CD14-positive monocyte (primary cell): ENCODE measurements around the gene TAF11L6. TPM values are rescaled to one million over a fixed set of nuclear protein-coding genes. Genes with fewer than 3 reads are reported as not detected.
"Not testable (repeated sequence)": the region's sequence is repeated elsewhere in the genome, so short reads cannot be mapped to it uniquely, and the experiment has no call there.

Source experiments
- DNase-seq, 3 donors: peaks; one replicate each; pipeline ENCODE4 v3.0.0-alpha.2; 2011 to 2022
- H2AFZ ChIP-seq: 2 replicates; pipeline ENCODE4 v1.6.0; 2012; ENCODE audit warnings: mild to moderate bottlenecking, low read depth, low read length, inconsistent platforms; ENCODE audit not compliant: insufficient read depth, poor library complexity, severe bottlenecking
- H3K27ac ChIP-seq, 2 donors: 1 replicate in 1 of 2; 2 replicates in 1 of 2; pipeline ENCODE4 v1.5.1; 2012 to 2013; ENCODE audit warnings: low read length in 2 of 2, control low read depth in 1 of 2, inconsistent platforms in 1 of 2, low read depth in 1 of 2, mild to moderate bottlenecking in 1 of 2
- H3K27me3 ChIP-seq, 2 donors: one replicate each; pipeline versions ENCODE4 v1.6.0 to v1.6.1; 2011 to 2013; ENCODE audit warnings: low read length in 2 of 2; ENCODE audit not compliant: control insufficient read depth in 2 of 2, insufficient read depth in 2 of 2
- H3K36me3 ChIP-seq, 2 donors: replicated peaks in 1 of 2; 1 replicate in 1 of 2; 2 replicates in 1 of 2; pipeline versions ENCODE4 v1.5.1 to v1.6.1; 2012 to 2013; ENCODE audit warnings: low read length in 2 of 2, control low read depth in 1 of 2, inconsistent platforms in 1 of 2, mild to moderate bottlenecking in 1 of 2; ENCODE audit not compliant: insufficient read depth in 2 of 2, control insufficient read depth in 1 of 2
- H3K4me1 ChIP-seq, 2 donors: 1 replicate in 1 of 2; 2 replicates in 1 of 2; pipeline versions ENCODE4 v1.5.1 to v1.6.1; 2012 to 2013; ENCODE audit warnings: low read length in 2 of 2, control low read depth in 1 of 2, inconsistent platforms in 1 of 2, mild to moderate bottlenecking in 1 of 2, moderate library complexity in 1 of 2; ENCODE audit not compliant: insufficient read depth in 2 of 2, control insufficient read depth in 1 of 2
- H3K4me2 ChIP-seq: replicated peaks from 2 replicates; pipeline ENCODE3; 2012; ENCODE audit warnings: low read length, moderate library complexity, mild to moderate bottlenecking; ENCODE audit not compliant: poor library complexity, severe bottlenecking; ENCODE audit errors: extremely low read depth
- H3K4me3 ChIP-seq, 3 experiments: fragments of 200-600 bp in 1 of 3; sonication (generic) in 1 of 3; replicated peaks in 1 of 3; 1 replicate in 2 of 3; 2 replicates in 1 of 3; pipeline ENCODE4 v1.5.1; 2011 to 2013; ENCODE audit warnings: low read length in 3 of 3, mild to moderate bottlenecking in 3 of 3, control low read depth in 2 of 3, low read depth in 2 of 3, inconsistent platforms in 1 of 3, moderate library complexity in 1 of 3
- H3K79me2 ChIP-seq: 2 replicates; pipeline ENCODE4 v1.6.0; 2012; ENCODE audit warnings: mild to moderate bottlenecking, control low read depth, inconsistent platforms, low read length, moderate library complexity; ENCODE audit not compliant: insufficient read depth
- H3K9ac ChIP-seq: 2 replicates; pipeline ENCODE4 v1.6.0; 2017; ENCODE audit warnings: low read length, mild to moderate bottlenecking; ENCODE audit not compliant: insufficient read depth, poor library complexity, severe bottlenecking
- H3K9me3 ChIP-seq, 2 donors: replicated peaks in 1 of 2; 1 replicate in 1 of 2; 2 replicates in 1 of 2; pipeline versions ENCODE4 v1.5.1 to v1.6.1; 2012 to 2013; ENCODE audit warnings: low read length in 2 of 2, control low read depth in 1 of 2; ENCODE audit not compliant: control insufficient read depth in 1 of 2, insufficient read depth in 1 of 2
- H4K20me1 ChIP-seq: 2 replicates; pipeline ENCODE4 v1.6.0; 2012; ENCODE audit warnings: mild to moderate bottlenecking, low read length, control low read depth, moderate library complexity; ENCODE audit not compliant: insufficient read depth
- H3K27ac Mint-ChIP-seq, 7 donors: one replicate each; pipeline ENCODE4 v1.8.0; 2020; ENCODE audit warnings: mild to moderate bottlenecking in 7 of 7, mixed read lengths in 7 of 7, moderate library complexity in 6 of 7, inconsistent platforms in 2 of 7
- H3K27me3 Mint-ChIP-seq, 3 donors: one replicate each; pipeline ENCODE4 v1.8.0; 2021 to 2022; ENCODE audit warnings: low read depth in 3 of 3, mild to moderate bottlenecking in 3 of 3, mixed read lengths in 3 of 3, moderate library complexity in 3 of 3, inconsistent platforms in 1 of 3
- H3K36me3 Mint-ChIP-seq, 2 donors: one replicate each; pipeline ENCODE4 v1.8.0; 2020; ENCODE audit warnings: mixed read lengths in 2 of 2, inconsistent platforms in 1 of 2, mild to moderate bottlenecking in 1 of 2
- H3K4me1 Mint-ChIP-seq: one replicate; pipeline ENCODE4 v1.8.0; 2020; ENCODE audit warnings: mild to moderate bottlenecking, mixed read lengths
- H3K4me3 Mint-ChIP-seq, 2 donors: one replicate each; pipeline ENCODE4 v1.8.0; 2020; ENCODE audit warnings: mild to moderate bottlenecking in 2 of 2, mixed read lengths in 2 of 2, moderate library complexity in 1 of 2
- H3K9me3 Mint-ChIP-seq, 7 donors: one replicate each; pipeline ENCODE4 v1.8.0; 2020 to 2022; ENCODE audit warnings: mixed read lengths in 7 of 7, mild to moderate bottlenecking in 6 of 7, moderate library complexity in 6 of 7, inconsistent platforms in 2 of 7
- CTCF ChIP-seq: fragments of 200-600 bp; IDR thresholded peaks from one replicate; pipeline ENCODE4 v1.8.0; 2022; ENCODE audit warnings: antibody characterized with exemption, mild to moderate bottlenecking
- WGBS: methylation state at CpG from one replicate; pipeline ENCODE4 v1.1.5; 2013; ENCODE audit warnings: missing lambda C conversion rate; ENCODE audit not compliant: insufficient coverage; 5-methylcytosine and 5-hydroxymethylcytosine counted together
- intact Hi-C, 2 donors: fragments of 100-400 bp; cut with micrococcal nuclease; formaldehyde crosslinking; loops; one replicate each; pipeline versions ENCODE4 v1.15.0 to v1.15.1; 2023
- polyA plus RNA-seq, 3 donors: library from polyadenylated mRNA; depleted of rRNA in 1 of 3; unstranded in 2 of 3; stranded (reverse) in 1 of 3; fragments of 300-500 nt in 2 of 3; fragments of >200 nt in 1 of 3; fragmentation: Illumina TruSeq in 2 of 3; gene quantifications; 1 replicate in 2 of 3; 2 replicates in 1 of 3; pipeline ENCODE4 v1.2.3, GENCODE V29; 2012 to 2021

Gene TAF11L6
- polyA plus RNA-seq, 3 donors, result not detected

DNA sequence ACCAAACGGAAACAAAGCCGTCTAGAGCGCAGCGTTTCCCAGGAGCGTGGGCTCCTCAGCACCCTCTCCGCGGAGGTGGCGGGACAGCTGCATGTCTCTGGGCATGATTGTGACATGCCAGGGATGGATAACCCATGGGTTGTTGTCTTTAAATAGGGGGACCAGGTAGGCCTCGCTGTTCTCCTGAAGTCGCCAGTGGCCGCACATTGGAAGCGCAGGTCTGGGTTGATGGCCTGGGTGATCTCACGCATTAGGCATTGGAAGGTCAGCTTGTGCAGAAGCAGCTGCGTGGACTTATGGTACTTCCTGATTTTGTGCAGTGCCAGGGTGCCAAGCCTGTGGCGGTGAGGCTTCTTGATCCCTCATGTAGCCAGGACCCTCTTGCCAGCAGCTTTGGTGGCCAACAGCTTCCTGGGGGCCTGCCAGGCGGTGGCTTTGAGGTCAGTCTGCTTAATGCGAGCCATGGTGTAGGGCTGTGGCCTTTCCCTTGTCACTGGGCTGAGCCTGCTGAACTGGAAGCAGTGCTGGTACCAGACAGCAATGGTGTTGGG is 16.6 kb upstream of the TAF11L6 start:
- Histone ChIP-seq H3K36me3 (no peaks in the 10 kb centered on the region), H3K9ac (no peak overlapping the region), H3K4me3 (no peak overlapping the region), H3K27ac (no peak overlapping the region), H2AFZ (no peak overlapping the region), H3K4me1 (no peaks in the 10 kb centered on the region), H3K9me3 (no peaks in the 10 kb centered on the region), H4K20me1 (no peaks in the 10 kb centered on the region), H3K79me2 (no peaks in the 10 kb centered on the region), H3K4me2 (no peak overlapping the region), H3K27me3 (no peaks in the 10 kb centered on the region)
- Mint-ChIP-seq H3K4me3 (no peak overlapping the region), H3K9me3 (peaks cover 0 to 11% (median 0%) of the 10 kb centered on the region in 7 donors), H3K27ac (peak overlapping the region in 1 of 7 donors; percentile 49), H3K36me3 (no peaks in the 10 kb centered on the region), H3K27me3 (peaks cover 0 to 1% (median 0%) of the 10 kb centered on the region in 3 donors), H3K4me1 (no peaks in the 10 kb centered on the region)
- intact Hi-C loops, result no loop called here
- DNase-seq, result no peak
- no peak for TF ChIP-seq CTCF
- WGBS, result 91% methylated on average over 17 of the region's 17 CpGs

GRCh38 chr5:17517526-17517925 is 10.9 kb upstream of the TAF11L6 start:
- H3K27ac Mint-ChIP-seq, H4K20me1 ChIP-seq, H3K27ac ChIP-seq, H3K4me3 Mint-ChIP-seq, H3K9me3 Mint-ChIP-seq, H3K27me3 Mint-ChIP-seq, intact Hi-C loops, H3K4me1 ChIP-seq, H3K4me2 ChIP-seq, H3K36me3 Mint-ChIP-seq, H3K9ac ChIP-seq, H3K79me2 ChIP-seq, H3K4me1 Mint-ChIP-seq, H3K9me3 ChIP-seq, H3K36me3 ChIP-seq, H3K4me3 ChIP-seq, H3K27me3 ChIP-seq, H2AFZ ChIP-seq, DNase-seq: not testable (repeated sequence)
- WGBS, result 94% methylated on average over 4 of the region's 12 CpGs

DNA sequence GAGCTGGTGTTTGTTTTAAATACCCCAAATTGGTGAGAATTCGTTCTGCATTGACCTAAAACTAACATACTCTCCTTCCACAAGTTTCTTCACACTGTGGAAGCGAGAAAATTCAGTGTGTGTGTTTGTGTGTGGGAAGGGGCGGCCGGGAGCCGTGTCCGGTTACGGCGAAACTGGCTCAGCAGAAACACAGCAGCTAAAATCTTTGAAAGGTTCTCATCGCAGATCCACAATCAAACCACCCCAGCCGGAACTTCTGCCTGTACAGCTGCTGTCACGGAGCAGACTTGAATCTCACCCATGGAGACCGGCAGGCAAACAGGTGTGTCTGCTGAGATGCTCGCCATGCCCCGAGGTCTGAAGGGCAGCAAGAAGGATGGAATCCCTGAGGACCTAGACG is 10.4 kb upstream of the TAF11L6 start, which contains the start of gene TAF11L3:
Gene TAF11L3, plus strand, starts transcription at position 301 of the 400 bp plus-strand sequence.
- H3K79me2 ChIP-seq, H3K27ac Mint-ChIP-seq, H3K9me3 ChIP-seq, H3K27ac ChIP-seq, H3K4me2 ChIP-seq, H3K27me3 Mint-ChIP-seq, H3K4me1 ChIP-seq, H3K9ac ChIP-seq, H2AFZ ChIP-seq, H4K20me1 ChIP-seq, H3K36me3 Mint-ChIP-seq, H3K4me3 Mint-ChIP-seq, H3K9me3 Mint-ChIP-seq, DNase-seq, H3K4me3 ChIP-seq, H3K27me3 ChIP-seq, intact Hi-C loops, H3K36me3 ChIP-seq, H3K4me1 Mint-ChIP-seq: not testable (repeated sequence)
- WGBS, result no CpG with 5 or more reads among the region's 15 CpGs

DNA sequence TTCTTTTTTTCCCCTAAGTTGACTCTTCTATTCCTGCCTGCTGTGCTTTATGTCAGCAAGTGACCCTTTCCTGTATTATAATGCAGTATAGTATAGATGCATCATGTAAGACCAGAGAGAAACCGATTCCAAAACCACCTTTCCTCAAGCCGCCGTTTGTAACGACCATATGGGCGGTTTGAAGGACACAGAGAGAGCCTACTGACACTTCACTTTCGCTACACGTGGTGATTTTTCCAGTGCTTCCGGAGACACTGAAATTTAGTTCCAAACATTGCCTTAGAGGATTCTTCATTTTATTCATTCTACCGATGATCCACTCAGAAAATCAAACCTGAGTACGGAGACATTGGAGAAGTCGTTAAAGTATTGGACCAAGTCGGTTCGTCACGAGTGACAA is 9.0 kb upstream of the TAF11L6 start:
- H3K27me3 ChIP-seq, H3K9ac ChIP-seq, H3K27ac ChIP-seq, H3K79me2 ChIP-seq, H3K9me3 Mint-ChIP-seq, H3K4me1 ChIP-seq, H2AFZ ChIP-seq, H3K27me3 Mint-ChIP-seq, H3K4me2 ChIP-seq, intact Hi-C loops, H3K36me3 Mint-ChIP-seq, H3K4me3 Mint-ChIP-seq, DNase-seq, H3K27ac Mint-ChIP-seq, H3K9me3 ChIP-seq, H3K36me3 ChIP-seq, H4K20me1 ChIP-seq, H3K4me3 ChIP-seq, H3K4me1 Mint-ChIP-seq: not testable (repeated sequence)
- WGBS, result no CpG with 5 or more reads among the region's 14 CpGs
